Keratinocyte (primary cell): ENCODE measurements around the gene CTNNA2. TPM values are rescaled to one million over a fixed set of nuclear protein-coding genes. Genes with fewer than 3 reads are reported as not detected.
A peak's percentile ranks its signal among the peaks of the same experiment; 100 is the strongest.

Source experiments
- DNase-seq: peaks from one replicate; pipeline ENCODE4 v3.0.0-alpha.2; 2011; ENCODE audit warnings: low read depth, missing footprints, low spot score
- FAIRE-seq: peaks from 2 replicates; lab custom pipeline; 2011; peaks lifted over from hg19 to GRCh38; lab: Jason Lieb, UNC
- H2AFZ ChIP-seq: 2 replicates; pipeline ENCODE4 v1.6.0; 2012; ENCODE audit warnings: low read length, control low read depth, inconsistent platforms; ENCODE audit not compliant: control insufficient read depth
- H3K27ac ChIP-seq: 2 replicates; pipeline ENCODE4 v1.5.1; 2011; ENCODE audit warnings: low read length; ENCODE audit not compliant: control insufficient read depth, insufficient read depth
- H3K27me3 ChIP-seq: 3 replicates; pipeline ENCODE4 v1.6.0; 2011; ENCODE audit warnings: low read length; ENCODE audit not compliant: control insufficient read depth, insufficient read depth; ENCODE audit errors: extremely low read depth
- H3K36me3 ChIP-seq, 2 experiments: 2 replicates in 1 of 2; 3 replicates in 1 of 2; pipeline ENCODE4 v1.5.1; 2011; ENCODE audit warnings: low read length in 2 of 2, mild to moderate bottlenecking in 1 of 2; ENCODE audit not compliant: control insufficient read depth in 2 of 2, insufficient read depth in 2 of 2; ENCODE audit errors: extremely low read depth in 1 of 2
- H3K4me1 ChIP-seq: 3 replicates; pipeline ENCODE4 v1.5.1; 2011; ENCODE audit warnings: low read length; ENCODE audit not compliant: control insufficient read depth, insufficient read depth; ENCODE audit errors: extremely low read depth
- H3K4me2 ChIP-seq: 3 replicates; pipeline ENCODE4 v1.6.0; 2011; ENCODE audit warnings: low read depth, low read length; ENCODE audit not compliant: control insufficient read depth, insufficient read depth; ENCODE audit errors: extremely low read depth
- H3K4me3 ChIP-seq, 3 experiments: fragments of 200-600 bp in 1 of 3; sonication (generic) in 1 of 3; 2 replicates in 2 of 3; 3 replicates in 1 of 3; pipeline ENCODE4 v1.5.1; 2011 to 2016; ENCODE audit warnings: low read length in 3 of 3, mild to moderate bottlenecking in 3 of 3, control low read depth in 2 of 3, inconsistent platforms in 1 of 3, low read depth in 1 of 3, mixed read lengths in 1 of 3, mixed run types in 1 of 3, moderate library complexity in 1 of 3; ENCODE audit not compliant: control insufficient read depth in 2 of 3, insufficient read depth in 2 of 3; ENCODE audit errors: extremely low read depth in 1 of 3
- H3K79me2 ChIP-seq: 2 replicates; pipeline ENCODE4 v1.6.0; 2012; ENCODE audit warnings: low read length; ENCODE audit not compliant: control insufficient read depth, insufficient read depth
- H3K9ac ChIP-seq: 3 replicates; pipeline ENCODE4 v1.6.0; 2011; ENCODE audit warnings: low read length; ENCODE audit not compliant: control insufficient read depth, insufficient read depth; ENCODE audit errors: extremely low read depth
- H3K9me1 ChIP-seq: 3 replicates; pipeline ENCODE4 v1.6.0; 2011; ENCODE audit warnings: low read length; ENCODE audit not compliant: control insufficient read depth, insufficient read depth; ENCODE audit errors: extremely low read depth
- H3K9me3 ChIP-seq: 2 replicates; pipeline ENCODE4 v1.5.1; 2012; ENCODE audit warnings: low read depth, low read length; ENCODE audit not compliant: control insufficient read depth
- H4K20me1 ChIP-seq: 3 replicates; pipeline ENCODE4 v1.6.0; 2011; ENCODE audit warnings: low read length; ENCODE audit not compliant: control insufficient read depth, insufficient read depth; ENCODE audit errors: extremely low read depth
- EZH2 ChIP-seq: IDR thresholded peaks from one replicate; pipeline ENCODE4 v1.6.1; 2012; ENCODE audit warnings: inconsistent platforms, mild to moderate bottlenecking, low read length, moderate library complexity
- dilution Hi-C: fragments of 300-500 bp; cut with MboI; formaldehyde crosslinking; loops from one replicate; pipeline ENCODE4 v1.7.0; 2020; ENCODE audit warnings: low sequenced_read_pairs; ENCODE audit not compliant: extremely low pct_ligation_motif_present
- polyA plus RNA-seq, 5 experiments: library from polyadenylated mRNA; depleted of rRNA in 3 of 5; stranded (reverse) in 3 of 5; stranded (forward) in 1 of 5; unstranded in 1 of 5; fragments of >200 nt; gene quantifications; 1 replicate in 1 of 5; 2 replicates in 3 of 5; 3 replicates in 1 of 5; pipeline versions ENCODE4 v1.2.1 to v1.2.3, GENCODE V29; 2011 to 2012; ENCODE audit warnings: missing spikeins in 2 of 5, low read depth in 1 of 5, low replicate concordance in 1 of 5
- TF ChIP-seq, protein P1 (sequence below), 3 experiments: IDR thresholded peaks in 1 of 3; conservative IDR thresholded peaks in 1 of 3; optimal IDR thresholded peaks in 1 of 3; 2 replicates in 2 of 3; 3 replicates in 1 of 3; pipeline versions ENCODE3 to v1.5.1; 2011; ENCODE audit warnings: low read length in 3 of 3, mild to moderate bottlenecking in 3 of 3, moderate library complexity in 2 of 3, control low read depth in 1 of 3, inconsistent platforms in 1 of 3; ENCODE audit not compliant: insufficient read depth in 2 of 3; ENCODE audit errors: extremely low read depth in 1 of 3

CTNNA2 gene
- polyA plus RNA-seq, 1 donor (not counting 4 experiments of a cell fraction or from before 2014, with no cell fraction given), result not detected

DNA sequence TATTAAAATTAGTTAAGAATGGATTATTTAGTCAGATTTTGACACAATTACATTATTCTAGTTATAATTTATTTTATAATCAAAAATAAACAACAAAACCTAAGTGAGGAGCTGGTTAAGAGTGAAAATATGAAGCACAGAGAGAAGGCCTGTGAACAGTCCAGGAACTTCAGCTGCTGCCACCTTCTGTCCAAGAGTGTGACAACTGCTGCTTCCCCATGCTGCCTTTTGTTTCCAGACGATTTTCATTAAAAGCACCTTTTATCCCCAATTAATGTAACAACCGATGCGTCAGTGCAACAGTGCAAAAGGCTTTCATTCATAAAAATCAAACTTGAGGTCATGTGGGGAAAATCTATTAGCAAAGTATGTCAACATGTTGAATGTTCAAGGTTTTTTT, 363.6 kb downstream of the CTNNA2 start:
- H2AFZ ChIP-seq, result no peak overlapping the region
- no peaks in the 10 kb centered on the region for H4K20me1 ChIP-seq
- H3K9ac ChIP-seq, result no peak overlapping the region
- H3K79me2 ChIP-seq, result no peaks in the 10 kb centered on the region
- no peak for DNase-seq
- no peak overlapping the region for H3K4me2 ChIP-seq
- peaks cover 2% of the 10 kb centered on the region for H3K9me3 ChIP-seq
- no peaks in the 10 kb centered on the region for H3K4me1 ChIP-seq
- dilution Hi-C loops, result no loop called here
- H3K36me3 ChIP-seq, result no peaks in the 10 kb centered on the region
- TF ChIP-seq EZH2, result no peak
- TF ChIP-seq, protein P1, sequence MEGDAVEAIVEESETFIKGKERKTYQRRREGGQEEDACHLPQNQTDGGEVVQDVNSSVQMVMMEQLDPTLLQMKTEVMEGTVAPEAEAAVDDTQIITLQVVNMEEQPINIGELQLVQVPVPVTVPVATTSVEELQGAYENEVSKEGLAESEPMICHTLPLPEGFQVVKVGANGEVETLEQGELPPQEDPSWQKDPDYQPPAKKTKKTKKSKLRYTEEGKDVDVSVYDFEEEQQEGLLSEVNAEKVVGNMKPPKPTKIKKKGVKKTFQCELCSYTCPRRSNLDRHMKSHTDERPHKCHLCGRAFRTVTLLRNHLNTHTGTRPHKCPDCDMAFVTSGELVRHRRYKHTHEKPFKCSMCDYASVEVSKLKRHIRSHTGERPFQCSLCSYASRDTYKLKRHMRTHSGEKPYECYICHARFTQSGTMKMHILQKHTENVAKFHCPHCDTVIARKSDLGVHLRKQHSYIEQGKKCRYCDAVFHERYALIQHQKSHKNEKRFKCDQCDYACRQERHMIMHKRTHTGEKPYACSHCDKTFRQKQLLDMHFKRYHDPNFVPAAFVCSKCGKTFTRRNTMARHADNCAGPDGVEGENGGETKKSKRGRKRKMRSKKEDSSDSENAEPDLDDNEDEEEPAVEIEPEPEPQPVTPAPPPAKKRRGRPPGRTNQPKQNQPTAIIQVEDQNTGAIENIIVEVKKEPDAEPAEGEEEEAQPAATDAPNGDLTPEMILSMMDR (optimal IDR thresholded peaks at IDR 0.05 in 1 of 3, IDR thresholded peaks at IDR 0.05 in 1 of 3, conservative IDR thresholded peaks at IDR 0.05 in 1 of 3; ENCODE audit: extremely low read depth in 1 of 3, insufficient read depth in 2 of 3, low read length in 3 of 3), result peak in 2 of 3 experiments; percentile 27
- FAIRE-seq, result no peak
- H3K9me1 ChIP-seq, result no peaks in the 10 kb centered on the region
- H3K27me3 ChIP-seq, result no peaks in the 10 kb centered on the region
- no peak overlapping the region for H3K27ac ChIP-seq
- no peak overlapping the region for H3K4me3 ChIP-seq

DNA sequence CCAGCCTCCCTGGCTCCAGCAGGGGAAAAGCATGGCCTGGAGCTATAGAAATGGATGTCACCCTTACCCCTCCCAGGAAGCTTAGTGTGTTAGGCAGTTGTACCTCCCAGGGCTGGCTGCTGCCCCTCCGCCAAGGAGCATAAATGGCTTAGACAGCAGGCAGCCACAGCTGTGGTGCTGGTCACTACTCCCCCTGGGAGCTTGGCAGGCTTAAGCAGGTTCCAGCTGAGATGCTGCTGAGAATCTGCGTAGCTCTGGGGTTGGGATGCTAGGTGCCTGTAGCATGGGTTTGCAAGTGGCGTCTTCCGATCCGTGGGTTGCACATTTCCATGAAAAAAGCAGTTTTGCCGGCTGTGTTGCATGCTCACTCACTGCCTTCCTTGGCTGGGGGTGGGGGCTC, 369.7 kb downstream of the CTNNA2 start:
- no peak for TF ChIP-seq EZH2
- TF ChIP-seq, protein P1 (optimal IDR thresholded peaks at IDR 0.05 in 1 of 3, IDR thresholded peaks at IDR 0.05 in 1 of 3, conservative IDR thresholded peaks at IDR 0.05 in 1 of 3; ENCODE audit: extremely low read depth in 1 of 3, insufficient read depth in 2 of 3, low read length in 3 of 3), result no peak
- no peak for FAIRE-seq

More for the DNA sequence above, 369.7 kb downstream of the CTNNA2 start:
- Histone ChIP-seq H3K9ac (no peak overlapping the region), H2AFZ (no peak overlapping the region), H3K79me2 (no peaks in the 10 kb centered on the region), H3K27ac (no peak overlapping the region), H3K4me2 (no peak overlapping the region), H3K4me1 (no peaks in the 10 kb centered on the region), H4K20me1 (no peaks in the 10 kb centered on the region), H3K9me1 (no peaks in the 10 kb centered on the region), H3K36me3 (no peaks in the 10 kb centered on the region), H3K4me3 (no peak overlapping the region), H3K9me3 (no peaks in the 10 kb centered on the region), H3K27me3 (no peaks in the 10 kb centered on the region)
- DNase-seq, result no peak
- dilution Hi-C loops, result no loop called here
